GM10266 (cell line): Measurements from ENCODE around the gene TSPAN11.

Experiments
- DNase-seq: peaks from one replicate; pipeline ENCODE4 v3.0.0; 2012; ENCODE audit errors: extremely low spot score
- CTCF ChIP-seq: IDR thresholded peaks from 2 replicates; pipeline ENCODE4 v1.5.1; 2012; ENCODE audit warnings: mild to moderate bottlenecking, low read depth; ENCODE audit not compliant: control insufficient read depth, insufficient read depth; ENCODE audit errors: missing control alignments

The TSPAN11 gene

GRCh38 chr12:30911207-30911606 lies 15.3 kb upstream of the TSPAN11 start:
- no peak for DNase-seq
- no peak for TF ChIP-seq CTCF

GRCh38 chr12:30913323-30913722 lies 13.2 kb upstream of the TSPAN11 start:
- no peak for TF ChIP-seq CTCF
- no peak for DNase-seq

GRCh38 chr12:30914986-30915591 lies 11.5 kb upstream of the TSPAN11 start:
- DNase-seq = no peak
- no peak for TF ChIP-seq CTCF

- no peak for DNase-seq
- TF ChIP-seq CTCF = no peak
Observed at GRCh38 chr12:30923057-30923456, 3.5 kb upstream of the TSPAN11 start.

- TF ChIP-seq CTCF = no peak
- DNase-seq = no peak
Observed at GRCh38 chr12:30925607-30926242, 823 bp upstream of the TSPAN11 start.

- no peak for DNase-seq
- no peak for TF ChIP-seq CTCF
Observed at GRCh38 chr12:30927222-30927611, 669 bp downstream of the TSPAN11 start.
